Measurements from ENCODE around the gene NUP93.
"Not testable (repeated sequence)": the region's sequence is repeated elsewhere in the genome, so short reads cannot be mapped to it uniquely, and the experiment has no call there.

The NUP93 gene

DNA sequence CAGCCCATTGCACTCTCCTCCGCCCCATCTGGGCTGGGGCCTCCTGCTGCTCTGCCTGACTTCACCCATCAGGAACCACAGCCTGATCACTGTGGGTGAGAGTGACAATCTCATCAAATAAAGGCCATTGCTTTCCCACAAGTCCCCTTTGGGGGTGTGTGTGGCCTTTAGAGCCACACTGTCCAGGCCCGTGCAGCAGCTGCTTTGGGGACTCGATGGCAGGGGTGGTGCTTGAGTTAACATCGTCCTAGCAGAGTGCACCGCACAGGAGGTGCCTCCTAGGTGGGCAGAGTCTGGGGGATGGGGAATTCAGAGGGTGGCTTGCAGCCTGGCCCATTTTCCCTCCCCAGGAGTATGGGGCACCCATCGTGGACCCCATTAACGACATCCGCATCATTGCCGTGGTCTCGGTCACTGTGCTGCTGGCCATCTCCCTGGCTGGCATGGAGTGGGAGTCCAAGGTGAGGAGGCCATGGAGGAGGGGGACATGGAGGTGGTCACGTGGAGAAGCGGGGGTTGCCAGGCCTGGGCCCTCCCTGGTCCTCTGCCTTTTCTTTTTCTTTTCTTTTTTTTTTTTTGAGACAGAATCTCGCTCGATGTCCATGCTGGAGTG is 140.5 kb downstream of the NUP93 start:
- no peak for DNase-seq (ENCODE audit: low read depth)

GRCh38 chr16:56871172-56871593 is 141.3 kb downstream of the NUP93 start:
- DNase-seq (ENCODE audit: low read depth) = no peak

DNA sequence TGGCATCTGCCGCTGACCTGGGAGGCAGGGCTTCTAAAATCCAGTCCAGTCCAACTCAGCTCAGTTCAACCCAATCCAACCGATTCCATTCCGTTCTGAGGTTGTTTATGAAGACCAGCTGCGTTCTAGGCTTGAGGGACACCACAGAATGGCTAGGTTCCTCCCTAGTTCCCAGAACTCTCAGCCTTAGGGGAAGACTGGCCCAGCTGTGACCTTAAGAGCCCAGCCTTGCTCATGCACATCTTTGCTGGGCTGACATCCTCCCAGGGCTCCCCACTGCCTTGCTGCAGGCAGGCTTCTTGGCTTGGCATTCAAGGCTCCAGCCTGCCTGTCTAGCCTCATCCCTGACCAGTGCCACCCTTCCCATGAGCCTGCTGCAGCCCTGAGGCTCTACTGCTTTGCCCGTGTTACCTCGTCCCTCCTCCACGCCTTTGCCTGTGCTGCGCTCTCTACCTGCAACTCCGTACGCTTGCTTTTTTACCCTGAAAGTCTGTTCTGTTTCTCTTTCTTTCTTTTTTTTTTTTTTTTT is 143.0 kb downstream of the NUP93 start:
- no peak for DNase-seq (ENCODE audit: low read depth)

GRCh38 chr16:56874800-56875199 is 144.9 kb downstream of the NUP93 start:
- no peak for DNase-seq (ENCODE audit: low read depth)

- DNase-seq (ENCODE audit: low read depth) = no peak
Observed at GRCh38 chr16:56876048-56876447, 146.1 kb downstream of the NUP93 start.

DNA sequence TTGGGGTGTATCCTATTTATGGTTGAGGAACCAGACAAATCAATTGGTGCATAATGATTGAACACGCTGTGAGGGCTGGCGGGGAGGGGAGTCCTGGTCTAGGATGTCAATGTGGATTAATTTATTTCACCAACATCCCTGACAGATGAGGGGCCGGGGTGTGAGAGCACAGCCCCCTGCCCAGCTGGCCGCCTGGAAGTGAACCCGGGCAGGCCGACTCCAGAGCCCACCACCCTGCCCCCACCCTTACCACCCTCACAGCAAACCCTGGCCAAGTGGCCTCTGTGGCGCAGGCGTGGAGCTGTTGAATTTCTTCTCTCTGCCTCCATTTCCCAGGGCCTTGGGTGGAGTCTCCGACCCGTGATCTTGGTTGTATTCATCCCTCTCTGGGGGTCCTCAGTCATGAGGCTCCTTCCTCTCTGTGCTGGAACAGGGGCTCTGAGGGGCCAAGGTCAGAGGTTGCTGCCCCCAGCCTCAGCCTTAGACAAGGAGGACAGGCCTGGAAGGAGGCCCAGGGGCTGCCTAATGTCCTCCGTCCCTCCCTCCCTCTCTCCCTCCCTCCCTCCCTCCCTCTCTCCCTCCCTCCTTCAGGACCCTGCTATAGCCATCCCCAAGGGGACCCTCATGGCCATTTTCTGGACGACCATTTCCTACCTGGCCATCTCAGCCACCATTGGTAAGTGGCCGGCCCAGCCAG is 147.7 kb downstream of the NUP93 start:
- DNase-seq (ENCODE audit: low read depth) = no peak

DNA sequence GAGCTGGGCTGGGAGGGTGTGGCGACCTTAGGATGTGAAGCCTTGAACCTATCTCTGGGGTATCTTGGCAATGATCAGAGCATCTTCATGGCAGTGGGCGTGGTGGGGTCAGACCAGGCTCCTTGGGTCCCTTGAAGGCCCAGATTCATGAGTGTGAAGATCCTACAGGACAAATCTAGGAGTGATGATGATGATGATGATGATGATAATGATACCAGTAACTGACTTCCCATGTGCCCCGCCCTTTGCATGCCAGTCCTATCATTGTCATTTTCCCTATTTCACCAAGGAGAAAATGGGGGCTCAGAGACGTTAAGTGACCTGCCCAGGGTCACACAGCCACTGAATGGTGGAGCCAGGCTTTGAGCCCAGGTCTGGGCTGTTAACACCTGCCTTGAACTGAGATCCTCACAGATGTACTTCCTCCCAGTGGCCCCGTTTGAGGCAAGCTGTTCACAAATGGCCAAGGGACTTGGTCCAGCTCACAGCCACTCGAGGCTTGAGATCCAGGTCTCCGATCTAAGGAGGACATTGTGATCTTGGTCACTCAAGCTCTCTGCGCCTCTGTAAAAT is 148.4 kb downstream of the NUP93 start:
- no peak for DNase-seq (ENCODE audit: low read depth)

DNA sequence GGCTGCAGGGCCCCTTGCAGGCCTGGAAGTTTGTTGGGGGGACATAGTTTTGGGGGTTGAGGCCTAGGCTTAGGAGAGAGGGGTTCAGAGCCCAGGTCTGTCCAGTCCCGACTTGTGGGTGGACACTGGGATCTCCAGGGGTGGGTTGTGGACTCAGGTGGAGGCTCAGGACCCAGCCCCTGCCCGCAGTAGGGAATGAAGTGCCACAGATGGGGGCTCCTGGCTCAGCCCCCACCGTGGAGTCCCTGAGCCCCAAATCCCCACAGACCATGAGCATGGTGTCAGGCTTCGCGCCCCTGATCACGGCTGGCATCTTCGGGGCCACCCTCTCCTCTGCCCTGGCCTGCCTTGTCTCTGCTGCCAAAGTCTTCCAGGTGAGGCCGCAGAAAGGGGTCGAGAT is 149.3 kb downstream of the NUP93 start:
- DNase-seq (ENCODE audit: low read depth) = no peak

- DNase-seq (ENCODE audit: low read depth) = no peak
Observed at GRCh38 chr16:56880176-56880575, 150.2 kb downstream of the NUP93 start.

GRCh38 chr16:56880685-56881084 is 150.8 kb downstream of the NUP93 start:
- no peak for DNase-seq (ENCODE audit: low read depth)

- no peak for DNase-seq (ENCODE audit: low read depth)
Observed at GRCh38 chr16:56882077-56882800, 152.3 kb downstream of the NUP93 start.

- DNase-seq (ENCODE audit: low read depth) = no peak
Observed at GRCh38 chr16:56883586-56883985, 153.7 kb downstream of the NUP93 start.

DNA sequence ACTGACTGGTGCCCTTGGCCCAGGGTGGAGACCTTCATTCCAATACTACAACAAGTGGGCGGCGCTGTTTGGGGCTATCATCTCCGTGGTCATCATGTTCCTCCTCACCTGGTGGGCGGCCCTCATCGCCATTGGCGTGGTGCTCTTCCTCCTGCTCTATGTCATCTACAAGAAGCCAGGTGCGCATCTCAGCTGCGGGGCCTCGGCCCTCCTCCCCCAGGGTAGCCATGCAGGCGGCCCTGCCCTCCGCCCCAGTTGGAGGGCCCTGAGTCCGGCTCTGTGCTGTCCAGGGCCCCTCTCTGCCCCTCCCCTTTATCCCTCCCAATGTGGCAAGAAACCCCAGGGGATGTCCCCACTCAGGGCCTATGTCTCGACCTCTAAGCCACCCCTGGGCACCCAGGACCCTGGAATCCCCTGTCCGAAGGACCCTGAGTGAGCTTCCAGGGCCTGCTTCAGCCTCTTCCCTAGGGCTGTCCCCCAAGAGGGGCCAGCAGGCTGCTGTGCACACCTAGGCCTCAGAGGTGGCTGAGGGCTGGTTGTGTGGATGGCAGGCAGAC is 154.2 kb downstream of the NUP93 start:
- no peak for DNase-seq (ENCODE audit: low read depth)

GRCh38 chr16:56884929-56885328 is 155.0 kb downstream of the NUP93 start:
- not testable (repeated sequence) for DNase-seq (ENCODE audit: low read depth)

- no peak for DNase-seq (ENCODE audit: low read depth)
Observed at GRCh38 chr16:56885446-56886162, 155.7 kb downstream of the NUP93 start.

DNA sequence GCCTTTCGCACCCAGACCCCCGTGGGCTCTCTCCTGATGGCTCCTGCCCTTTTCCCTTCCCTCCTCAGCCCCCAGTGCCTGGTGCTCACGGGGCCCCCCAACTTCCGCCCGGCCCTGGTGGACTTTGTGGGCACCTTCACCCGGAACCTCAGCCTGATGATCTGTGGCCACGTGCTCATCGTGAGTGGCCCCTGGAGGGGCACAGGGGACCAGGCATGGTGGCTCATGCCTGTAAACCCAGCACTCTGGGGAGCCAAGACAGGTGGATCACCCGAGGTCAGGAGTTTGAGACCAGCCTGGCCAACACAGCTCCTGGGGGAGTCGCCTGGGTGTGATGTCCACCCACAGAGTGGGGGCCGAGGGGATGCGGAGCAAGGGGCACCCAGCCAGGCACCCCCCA is 156.4 kb downstream of the NUP93 start:
- DNase-seq (ENCODE audit: low read depth) = no peak

DNA sequence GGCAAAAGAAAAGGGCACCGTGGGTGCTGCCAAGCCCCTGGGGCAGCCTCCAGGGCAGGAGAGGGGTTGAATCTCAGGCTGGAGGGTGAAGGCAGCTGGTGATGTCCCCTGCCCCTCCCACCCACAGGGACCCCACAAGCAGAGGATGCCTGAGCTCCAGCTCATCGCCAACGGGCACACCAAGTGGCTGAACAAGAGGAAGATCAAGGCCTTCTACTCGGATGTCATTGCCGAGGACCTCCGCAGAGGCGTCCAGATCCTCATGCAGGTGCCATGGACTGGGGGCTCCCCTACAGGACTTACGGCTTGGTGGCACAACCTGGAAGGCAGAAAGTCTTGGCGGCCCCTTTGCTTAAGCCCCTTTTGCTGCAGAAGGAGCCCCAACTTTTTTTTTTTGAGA is 156.9 kb downstream of the NUP93 start:
- no peak for DNase-seq (ENCODE audit: low read depth)

- no peak for DNase-seq (ENCODE audit: low read depth)
Observed at GRCh38 chr16:56888806-56889205, 158.9 kb downstream of the NUP93 start.

GRCh38 chr16:56889206-56889605 is 159.3 kb downstream of the NUP93 start:
- no peak for DNase-seq (ENCODE audit: low read depth)

GRCh38 chr16:56891685-56892084 is 161.8 kb downstream of the NUP93 start:
- DNase-seq (ENCODE audit: low read depth) = no peak

GRCh38 chr16:56892705-56893104 is 162.8 kb downstream of the NUP93 start:
- no peak for DNase-seq (ENCODE audit: low read depth)
